KG1 (cell line): ENCODE results near the gene SCN2B.
"Not testable (repeated sequence)": the region's sequence is repeated elsewhere in the genome, so short reads cannot be mapped to it uniquely, and the experiment has no call there.

ENCODE experiments used
- DNase-seq: peaks from one replicate; lab custom pipeline; 2025; lab: John Stamatoyannopoulos, UW

Gene SCN2B

DNA sequence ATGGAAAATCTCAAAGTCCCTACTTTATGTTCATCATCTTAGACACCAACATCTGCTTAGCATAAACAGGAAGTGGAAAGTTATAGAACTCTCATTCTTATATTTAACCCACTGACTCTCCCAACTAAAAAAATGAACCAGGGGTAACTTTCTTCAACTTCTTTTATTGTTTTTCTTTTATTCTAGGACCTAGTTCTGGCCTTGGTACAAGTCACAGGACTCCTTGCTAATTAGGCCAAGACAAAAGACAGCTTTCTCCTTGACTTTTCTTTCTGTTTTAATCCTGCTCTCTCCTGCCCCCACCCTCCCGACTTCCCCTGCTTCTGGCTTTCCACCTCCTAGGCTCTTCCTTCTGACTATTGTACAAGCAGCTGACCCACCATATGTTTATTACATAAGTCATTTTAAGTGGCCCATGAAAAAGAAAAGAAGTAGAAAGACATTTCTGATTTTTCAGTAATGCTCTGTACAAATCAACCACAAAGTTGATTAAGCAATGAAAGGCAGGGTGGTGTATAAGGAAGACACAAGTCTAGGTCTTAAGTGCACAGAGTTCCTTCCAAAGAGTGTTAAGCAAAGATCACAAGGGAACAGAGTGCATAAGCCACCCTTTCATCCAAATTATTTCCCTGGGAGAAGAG, 30.1 kb upstream of the SCN2B start:
- DNase-seq: no peak

DNA sequence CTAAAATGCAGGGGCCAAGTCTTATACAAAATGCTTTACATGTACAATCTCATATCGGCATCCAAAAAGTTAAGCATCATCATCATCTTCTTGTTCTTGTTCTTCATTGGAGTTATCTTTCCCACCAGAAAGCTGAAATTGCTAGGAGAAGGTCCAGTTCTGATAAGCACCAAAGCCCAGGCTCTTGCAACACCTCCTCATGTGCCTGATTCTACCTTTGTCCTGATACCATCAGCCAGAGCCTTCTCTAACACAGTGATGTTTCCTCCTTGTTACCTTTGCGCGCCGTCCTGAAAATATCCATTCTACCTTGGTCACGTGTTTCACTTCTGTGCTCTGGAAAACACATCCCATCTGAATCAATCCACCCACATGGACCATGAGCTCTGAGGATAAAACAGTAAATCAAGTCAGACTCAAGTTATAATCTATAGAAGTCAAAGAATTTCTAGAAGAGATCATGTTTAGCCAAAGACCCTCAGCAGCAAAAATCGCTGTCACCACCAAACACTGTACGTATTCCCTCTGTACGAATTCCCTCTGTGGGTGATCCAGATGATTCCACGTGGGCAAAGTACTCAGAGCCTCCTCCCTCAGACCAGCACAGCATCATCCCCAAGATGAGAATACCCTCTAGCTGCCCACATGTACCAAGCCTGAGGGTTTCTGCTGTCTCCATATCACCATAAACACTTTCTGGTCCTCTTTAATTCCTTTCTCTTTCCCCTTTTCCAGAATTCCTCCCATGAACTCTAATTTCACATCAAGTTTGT, 29.4 kb upstream of the SCN2B start:
- DNase-seq: no peak

DNA sequence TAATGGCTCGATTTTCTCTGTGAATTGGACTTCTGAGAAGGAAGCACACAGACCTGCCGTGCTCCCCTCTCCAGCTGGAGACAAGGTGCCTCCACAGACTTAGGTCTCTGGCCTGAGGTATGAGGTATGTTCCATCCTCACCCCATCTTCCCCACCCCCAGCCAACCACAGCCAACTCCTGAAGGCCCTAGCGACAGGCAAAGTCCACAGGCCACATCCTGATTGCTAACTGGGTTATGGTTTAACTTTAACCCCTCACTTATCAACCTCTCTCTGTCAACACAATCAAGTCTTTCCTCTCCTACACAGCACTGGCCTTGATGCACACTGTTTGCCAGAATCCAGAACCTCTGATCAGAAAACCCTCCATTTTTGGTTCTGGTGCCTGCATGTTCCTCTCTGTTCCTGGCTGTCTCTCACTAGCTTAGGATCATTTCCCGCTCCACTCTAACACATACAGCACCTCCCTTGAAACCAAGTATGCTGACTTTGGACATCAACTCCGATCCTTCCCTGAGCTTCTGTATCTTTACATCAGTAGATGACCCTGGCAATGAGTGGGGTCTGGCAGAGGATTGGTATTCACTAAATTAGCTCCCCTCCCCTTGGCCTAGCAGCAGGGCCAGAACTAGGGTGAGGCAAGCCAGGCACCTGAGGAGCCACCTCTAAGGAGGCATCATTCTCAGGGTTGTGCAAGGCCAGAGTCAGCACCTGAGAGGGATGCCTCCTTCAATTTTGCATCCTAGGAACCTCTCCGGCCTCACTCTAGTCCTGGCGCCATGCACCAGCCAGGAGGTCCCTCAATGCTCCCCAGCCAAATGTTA, 26.4 kb upstream of the SCN2B start:
- no peak for DNase-seq

DNA sequence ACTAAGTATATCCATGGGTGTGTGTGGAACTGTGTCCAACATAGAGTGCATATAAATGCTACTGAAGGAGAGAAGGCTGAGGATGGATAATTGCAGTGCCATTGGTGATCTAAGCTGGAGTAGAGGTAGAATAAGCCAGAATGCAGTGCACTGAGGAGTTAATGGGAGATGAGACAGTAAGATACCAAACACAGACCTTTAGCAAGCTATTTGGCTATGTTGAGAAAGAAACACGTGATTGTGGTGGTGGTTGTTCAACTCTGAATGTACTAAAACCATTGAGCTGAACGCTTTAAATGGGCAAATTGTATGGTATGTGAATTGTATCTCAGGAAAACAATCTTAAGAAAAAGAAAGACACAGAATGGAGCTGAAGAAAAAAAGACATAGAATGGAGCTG, 25.5 kb upstream of the SCN2B start:
- DNase-seq: no peak

DNA sequence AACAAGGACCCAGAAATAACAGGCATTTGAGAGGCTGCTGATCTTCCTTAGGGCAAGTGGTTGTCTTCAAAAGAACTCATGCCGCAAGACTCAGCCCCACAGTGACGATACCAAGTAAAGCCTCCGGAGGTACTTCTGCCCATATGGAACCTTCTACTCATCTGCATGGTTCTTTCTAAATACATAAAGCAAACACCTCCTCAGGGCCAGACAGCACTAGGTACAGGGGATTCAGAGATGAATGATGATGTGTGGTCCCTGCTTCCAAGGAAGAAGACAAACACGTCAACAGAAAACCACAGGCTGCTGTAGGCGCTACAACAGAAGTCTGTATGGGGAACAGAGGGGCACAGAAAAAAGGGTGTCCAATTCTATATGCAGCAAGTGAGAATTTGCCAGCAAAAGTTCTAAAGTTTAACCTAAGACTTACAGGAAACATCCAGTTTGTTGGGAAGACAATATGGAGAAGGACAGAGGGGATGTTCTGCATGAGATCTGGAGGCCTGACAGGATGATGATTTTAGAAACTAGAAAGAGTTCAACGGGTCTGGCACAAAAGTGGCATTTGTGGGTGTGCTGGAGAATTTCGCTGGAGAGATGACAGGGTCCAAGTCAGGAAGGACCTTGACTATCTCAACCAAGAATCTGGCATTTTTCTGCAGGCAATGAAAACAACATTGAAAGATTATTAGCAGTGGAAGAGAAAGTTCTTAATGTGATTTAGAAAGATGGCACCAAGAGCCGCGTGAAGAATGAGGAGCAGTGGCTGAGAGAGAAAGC, 24.7 kb upstream of the SCN2B start:
- DNase-seq: no peak

DNA sequence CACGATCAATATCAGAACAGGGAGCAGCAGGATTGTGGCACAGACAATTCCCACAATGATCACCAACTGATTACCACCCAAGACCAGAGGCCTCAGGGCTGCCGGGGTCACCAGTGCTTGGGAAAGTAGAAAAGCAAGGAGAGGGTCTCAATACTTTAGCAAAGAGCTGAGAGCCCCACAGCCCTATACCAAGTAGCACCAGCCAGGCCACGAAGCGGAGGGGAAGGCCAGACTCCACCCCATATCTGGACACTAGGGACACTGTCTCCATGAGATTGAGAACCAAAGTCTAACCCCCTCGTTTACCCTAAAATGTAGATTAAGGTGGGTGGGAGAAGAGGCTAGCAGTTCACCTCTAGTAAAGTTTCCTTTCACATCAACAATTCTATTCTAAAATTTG, 24.1 kb upstream of the SCN2B start:
- DNase-seq: no peak

DNA sequence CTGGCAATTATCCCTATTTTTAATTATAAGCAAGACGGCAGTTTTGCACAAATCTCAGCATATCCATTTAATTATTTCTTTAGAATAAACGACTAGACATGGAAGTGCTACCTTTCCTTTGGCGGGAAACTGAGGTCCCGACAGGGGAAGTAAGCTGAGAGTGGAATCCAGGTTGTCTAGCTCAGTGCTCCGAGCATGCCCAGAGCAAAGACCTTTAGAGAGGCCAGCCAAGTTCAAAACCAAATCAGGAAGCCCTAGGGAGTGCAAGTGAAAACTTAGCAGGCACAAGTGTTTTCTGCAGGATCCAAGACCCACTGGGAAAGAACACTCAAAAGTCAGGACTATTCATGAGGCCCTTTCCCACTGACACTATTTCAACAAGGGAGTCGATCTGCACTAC, 22.7 kb upstream of the SCN2B start:
- DNase-seq: no peak

DNA sequence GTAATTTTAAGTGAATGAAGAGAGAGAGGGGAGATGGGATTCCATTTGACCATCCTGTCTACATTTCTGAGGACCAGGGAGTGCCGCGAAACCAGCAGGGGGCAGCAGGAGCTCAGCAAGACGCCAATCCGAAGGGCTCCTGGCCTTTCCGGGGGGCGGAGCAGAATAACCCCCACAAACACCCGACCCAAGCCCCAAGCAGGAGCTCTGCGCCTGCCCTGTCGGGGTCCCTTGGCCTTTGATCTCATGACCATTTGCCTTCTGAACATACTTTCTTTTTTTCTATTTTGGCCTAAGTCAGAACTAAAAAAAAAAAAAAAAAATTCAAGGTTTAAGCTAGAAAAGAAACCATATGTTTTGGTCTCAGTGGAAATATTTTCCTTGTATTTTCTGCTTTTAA, 21.9 kb upstream of the SCN2B start:
- DNase-seq: peak; percentile 62

DNA sequence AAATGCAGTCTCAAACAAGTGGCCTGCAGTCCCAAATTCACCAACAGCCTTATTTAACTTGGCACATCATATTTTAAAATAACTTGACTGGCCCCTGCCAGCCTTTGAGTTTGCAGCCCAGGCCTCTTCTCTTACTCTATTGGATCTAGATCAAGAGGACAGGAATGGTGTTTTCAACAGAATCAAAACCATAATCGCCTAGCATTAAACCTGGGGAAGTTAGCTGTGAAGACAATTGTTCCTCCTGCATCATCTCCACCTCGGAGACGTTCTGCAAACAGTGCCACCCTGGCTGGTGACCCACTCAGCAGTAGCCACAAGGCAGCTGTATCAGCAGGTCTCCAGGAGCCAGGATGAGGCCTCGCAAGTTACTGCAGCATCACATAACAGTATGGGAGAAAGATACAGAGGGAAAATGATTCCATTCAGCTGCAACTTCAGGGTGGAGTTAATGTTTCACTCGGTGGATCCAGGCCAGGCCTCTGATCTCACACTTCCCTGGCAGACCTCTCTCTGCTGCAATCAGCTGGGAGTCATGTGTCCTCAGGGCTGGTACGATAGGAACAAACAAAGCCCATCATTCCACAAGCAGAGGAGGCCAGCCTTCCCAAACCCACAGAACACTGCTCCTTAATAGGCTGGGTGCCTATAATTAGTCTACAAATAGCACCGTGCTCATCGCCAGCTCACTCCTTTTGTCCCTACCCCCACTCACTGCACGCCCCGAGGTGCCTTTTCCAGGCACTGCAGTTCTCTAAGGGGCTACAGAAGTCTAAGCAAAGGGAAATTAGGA, 18.6 kb upstream of the SCN2B start:
- DNase-seq: no peak

DNA sequence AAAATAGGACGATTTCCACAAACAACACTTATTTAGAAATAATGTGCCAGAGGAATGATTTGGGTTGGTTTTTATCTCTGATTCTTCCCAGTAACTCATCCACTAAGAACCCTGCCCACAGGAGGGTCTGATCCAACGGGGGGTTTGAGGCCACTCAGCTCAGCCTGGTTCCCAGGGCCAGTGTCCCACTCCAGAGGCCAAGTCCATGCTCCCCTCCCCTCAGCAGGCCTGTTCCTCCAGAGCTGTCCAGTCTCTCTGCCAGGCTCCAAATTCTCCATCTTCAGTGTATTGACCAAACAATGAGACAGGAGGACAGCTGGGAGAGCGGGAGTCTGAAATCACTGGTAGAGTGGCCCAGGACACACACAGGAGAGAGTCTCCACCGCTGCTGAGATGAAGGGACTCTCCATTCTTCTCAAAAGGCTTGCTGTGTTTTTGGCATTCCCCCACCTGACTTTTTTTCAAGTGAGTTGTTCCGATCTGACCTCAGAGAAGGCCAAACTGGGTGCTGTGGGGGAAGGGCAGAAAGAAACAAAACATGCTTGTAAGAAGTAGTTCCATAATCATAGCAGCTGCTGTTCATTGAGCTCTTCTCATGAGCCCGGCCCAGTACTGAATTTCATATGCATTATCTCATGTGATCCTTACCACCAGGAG, 17.6 kb upstream of the SCN2B start:
- no peak for DNase-seq

DNA sequence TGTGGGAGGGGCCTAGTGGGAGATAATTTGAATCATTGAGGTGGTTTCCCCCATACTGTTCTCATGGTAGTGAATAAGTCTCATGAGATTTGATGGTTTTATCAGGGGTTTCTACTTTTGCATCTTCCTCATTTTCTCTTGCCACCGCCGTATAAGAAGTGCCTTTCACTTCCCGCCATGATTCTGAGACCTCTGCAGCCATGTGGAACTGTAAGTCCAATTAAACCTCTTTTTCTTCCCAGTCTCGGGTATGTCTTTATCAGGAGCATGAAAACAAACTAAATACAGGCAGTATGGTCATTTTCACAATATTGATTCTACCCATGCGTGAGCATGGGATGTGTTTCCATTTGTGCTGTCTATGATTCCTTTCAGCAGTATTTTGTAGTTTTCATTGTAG, 16.4 kb upstream of the SCN2B start:
- not testable (repeated sequence) for DNase-seq

DNA sequence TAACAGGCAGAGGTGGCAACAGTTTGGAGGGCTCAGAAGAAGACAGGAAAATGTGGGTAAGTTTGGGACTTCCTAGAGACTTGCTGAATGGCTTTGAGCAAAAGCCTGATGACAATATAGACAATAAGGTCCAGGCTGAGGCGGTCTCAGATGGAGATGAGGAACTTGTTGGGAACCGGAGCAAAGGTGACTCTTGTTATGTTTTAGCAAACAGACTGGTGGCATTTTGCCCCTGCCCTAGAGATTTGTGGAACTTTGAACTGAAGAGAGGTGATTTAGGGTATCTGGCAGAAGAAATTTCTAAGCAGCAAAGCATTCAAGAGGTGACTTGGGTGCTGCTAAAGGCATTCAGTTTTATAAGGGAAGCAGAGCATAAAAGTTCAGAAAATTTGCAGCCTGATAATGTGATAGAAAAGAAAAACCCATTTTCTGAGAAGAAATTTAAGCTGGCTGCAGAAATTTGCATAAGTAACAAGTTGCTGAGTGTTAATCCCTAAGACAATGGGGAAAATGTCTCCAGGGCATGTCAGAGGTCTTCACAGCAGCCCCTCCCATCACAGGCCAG, 14.6 kb upstream of the SCN2B start:
- not testable (repeated sequence) for DNase-seq

DNA sequence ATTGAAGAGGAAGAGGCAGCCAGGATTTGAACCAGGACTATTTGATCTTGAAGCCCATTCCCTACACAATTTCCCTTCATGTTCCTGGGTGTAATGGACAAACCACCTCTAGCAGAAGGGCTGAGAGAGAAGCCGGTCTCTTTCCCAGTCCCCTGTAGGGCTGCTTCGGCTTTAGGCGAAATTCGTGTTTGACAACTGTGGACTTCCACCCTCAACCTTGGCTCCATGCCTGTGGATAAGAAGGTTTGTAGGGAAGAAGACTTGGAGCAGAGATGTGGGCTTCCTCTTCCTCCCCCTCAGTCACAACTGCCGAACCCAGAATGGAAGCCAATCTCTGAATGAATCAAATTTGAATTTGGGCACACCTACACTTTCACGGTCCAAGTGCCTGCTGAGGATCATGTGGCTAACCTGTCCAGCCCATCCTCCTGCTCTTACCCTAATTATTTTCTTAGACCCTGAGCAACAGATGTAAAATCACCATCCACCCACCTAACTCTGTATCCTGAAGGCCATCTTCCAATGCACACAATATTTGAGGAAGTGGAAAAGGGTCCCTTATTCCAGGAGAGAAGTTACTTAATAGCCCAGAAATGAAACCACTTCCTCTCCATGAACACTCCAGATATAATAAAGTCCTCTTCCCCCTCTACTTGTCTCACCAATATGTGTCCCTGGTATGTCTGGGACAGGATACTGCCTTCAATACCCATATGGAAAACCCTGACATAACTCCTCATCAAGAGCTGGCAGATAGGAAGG, 10.1 kb upstream of the SCN2B start:
- no peak for DNase-seq

DNA sequence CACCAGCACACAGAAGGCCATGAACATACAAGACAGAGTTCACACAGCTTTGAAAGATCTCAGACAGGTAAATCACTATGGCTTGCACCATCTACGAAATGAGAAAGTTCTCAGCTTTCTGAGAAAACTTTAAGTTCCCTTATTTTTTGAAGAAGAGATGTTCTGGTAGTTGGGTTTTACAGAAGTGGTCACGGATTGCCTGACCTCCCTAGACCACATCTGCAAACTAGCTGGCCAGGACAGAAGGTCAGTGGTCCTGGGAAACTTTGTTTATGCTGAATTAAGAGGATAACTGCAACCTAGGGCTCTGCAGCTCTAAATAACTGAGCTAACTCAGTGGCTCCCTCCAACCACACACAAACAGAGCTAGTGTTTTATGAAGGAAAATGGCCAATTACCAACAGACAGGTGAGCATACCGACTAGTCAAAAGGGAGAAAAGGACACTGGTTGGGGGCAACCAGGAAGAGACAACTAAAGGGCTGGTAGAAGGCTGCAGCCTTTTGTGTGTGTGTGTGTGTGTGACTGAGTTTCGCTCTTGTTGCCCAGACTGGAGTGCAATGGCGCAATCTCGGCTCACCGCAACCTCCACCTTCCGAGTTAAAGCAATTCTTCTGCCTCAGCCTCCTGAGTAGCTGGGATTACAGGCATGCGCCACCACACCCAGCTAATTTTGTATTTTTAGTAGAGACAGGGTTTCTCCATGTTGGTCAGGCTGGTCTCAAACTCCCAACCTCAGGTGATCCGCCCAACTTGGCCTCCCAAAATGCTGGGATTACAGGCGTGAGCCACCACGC, 8.5 kb upstream of the SCN2B start:
- DNase-seq: no peak

DNA sequence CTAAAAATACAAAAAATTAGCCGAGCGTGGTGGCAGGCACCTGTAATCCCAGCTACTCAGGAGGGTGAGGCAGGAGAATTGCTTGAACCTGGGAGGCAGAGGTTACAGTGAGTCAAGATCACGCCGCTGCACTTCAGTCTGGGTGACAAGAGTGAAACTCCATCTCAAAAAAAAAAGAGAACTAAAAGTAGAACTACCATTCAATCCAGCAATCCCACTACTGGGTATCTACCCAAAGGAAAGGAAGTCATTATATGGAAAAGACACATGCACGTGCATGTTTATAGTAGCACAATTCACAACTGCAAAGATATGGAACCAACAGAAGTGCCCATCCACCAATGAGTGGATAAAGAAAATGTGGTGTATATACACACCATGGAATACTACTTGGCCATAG, 7.3 kb upstream of the SCN2B start:
- not testable (repeated sequence) for DNase-seq

DNA sequence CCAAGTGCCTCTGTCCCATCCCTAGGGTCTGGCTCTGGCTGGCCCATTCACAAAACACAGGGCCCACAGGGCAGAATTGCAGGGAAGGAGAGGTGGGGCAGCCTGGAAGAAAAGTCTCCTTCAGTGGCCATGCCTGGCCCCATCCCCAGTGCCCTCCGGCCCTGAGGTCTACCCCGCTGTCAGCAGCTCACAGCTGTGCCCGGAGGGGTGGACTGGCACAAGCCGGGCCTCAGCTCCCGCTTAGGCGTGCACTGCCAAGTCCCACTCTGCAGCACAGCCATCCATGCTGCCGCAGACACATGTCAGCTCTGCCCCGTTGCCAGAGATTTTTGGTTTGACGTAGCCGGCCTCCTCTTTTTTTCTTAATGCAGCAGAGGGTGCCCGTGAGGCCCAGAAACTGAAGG, 3.9 kb upstream of the SCN2B start:
- DNase-seq: no peak

DNA sequence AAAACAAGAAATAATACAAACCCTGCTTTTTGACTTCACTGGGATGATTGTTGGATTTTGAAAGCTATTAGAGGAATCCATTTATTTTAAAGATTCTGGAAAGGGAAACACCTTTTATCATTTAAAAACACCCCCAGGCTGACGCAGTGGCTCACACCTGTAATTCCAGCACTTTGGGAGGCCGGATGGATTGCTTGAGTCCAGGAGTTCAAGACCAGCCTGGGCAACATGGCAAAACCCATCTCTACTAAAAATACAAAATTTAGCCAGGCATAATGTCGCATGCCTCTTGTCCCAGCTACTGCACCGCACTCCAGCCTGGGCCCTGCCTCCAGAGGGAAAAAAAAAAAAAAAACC, 317 bp upstream of the SCN2B start:
- no peak for DNase-seq

DNA sequence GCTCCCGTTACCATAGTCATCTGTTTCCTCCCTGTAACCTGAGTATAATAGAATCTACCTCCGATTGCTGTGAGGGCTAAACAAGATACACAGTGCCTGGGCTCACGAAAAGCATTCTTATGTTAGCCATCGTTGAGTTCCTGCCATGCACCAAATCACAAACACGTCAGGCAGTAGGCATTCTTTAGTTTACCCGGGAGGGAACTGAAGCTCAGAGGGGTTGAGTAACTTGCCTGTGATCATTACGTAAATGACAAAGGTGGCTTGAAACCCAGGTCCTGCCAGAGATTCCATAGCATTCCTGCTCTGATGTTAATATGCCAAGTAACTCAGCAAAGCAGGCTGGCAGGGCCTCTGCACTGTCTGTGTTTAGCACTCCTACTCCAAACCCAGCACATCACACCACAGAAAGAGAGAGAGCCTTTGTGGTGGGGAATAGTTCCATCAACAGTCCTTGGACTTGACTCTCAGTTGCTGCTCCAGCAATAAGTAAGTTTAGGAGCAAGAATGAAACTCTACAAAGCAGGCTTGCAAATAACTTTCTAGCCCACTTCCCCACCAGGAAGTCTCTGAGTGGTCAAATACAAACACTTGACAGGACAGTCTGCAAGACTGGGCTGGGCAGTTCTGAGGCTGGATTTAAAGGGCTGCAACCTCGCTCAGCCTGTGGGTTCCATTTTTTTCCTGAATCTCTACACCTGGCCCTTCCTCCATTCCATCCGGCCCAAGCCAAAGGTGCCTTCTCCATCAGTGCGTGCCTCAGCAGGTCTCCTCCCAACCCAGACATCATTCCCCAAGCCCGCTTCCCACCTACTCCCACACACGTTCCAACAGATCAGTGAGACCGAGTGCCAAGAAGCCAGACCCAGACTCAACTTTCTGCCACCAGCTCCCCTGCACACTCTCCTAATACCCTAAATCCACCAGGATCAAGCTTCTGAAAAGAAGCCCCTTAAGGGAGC, 1.1 kb downstream of the SCN2B start:
- no peak for DNase-seq
